ENCODE measurements around the gene TOX2. TPM values are rescaled to one million over a fixed set of nuclear protein-coding genes. Genes with fewer than 3 reads are reported as not detected.

Gene TOX2
- total RNA-seq, 1 experiment from 2014 or later, result 1.7 TPM

DNA sequence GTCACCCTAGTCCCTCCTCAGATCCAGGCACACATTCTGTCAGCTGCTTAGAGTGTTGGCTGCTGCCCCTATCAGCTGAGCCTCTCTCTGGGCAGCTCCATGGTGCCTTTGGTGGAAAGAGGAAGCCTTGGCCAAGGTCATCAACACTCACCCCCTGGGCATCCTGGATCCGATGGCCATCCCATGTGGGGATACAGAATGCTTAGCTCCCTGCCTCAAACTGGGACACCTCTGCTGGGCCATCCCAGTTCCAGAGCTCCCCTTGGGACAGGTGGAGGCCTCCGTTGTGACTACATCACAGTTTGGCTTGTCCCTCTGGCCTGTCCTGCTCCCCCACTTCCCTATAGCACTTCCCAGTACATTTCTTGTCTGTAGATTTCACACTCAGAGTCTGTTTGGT lies 45.6 kb downstream of the TOX2 start:
- no peak overlapping the region for H2BK12ac ChIP-seq (ENCODE audit: insufficient read length, low read depth, low read length)
- H3K56ac ChIP-seq (ENCODE audit: insufficient read length, low read depth, low read length), result no peak overlapping the region
- WGBS (ENCODE audit: extremely low coverage, insufficient read length, low lambda C conversion rate), result no CpG with 5 or more reads among the region's 2 CpGs
- H3K18ac ChIP-seq (ENCODE audit: insufficient read length, low read depth, low read length), result no peak overlapping the region
- no peak overlapping the region for H2AK5ac ChIP-seq (ENCODE audit: insufficient read length, low read length)
- Mint-ChIP-seq H3K27me3 (ENCODE audit: low read depth) (no peaks in the 10 kb centered on the region; the same call in 1 of the 2 replicates), H3K36me3 (ENCODE audit: insufficient read depth in 1 of 3, low read depth in 3 of 3) (peaks cover 0 to 5% (median 0%) of the 10 kb centered on the region in 3 experiments; a peak in 2 of 7 replicates), H3K27ac (peak overlapping the region in 1 of 3 experiments; percentile 40; a peak in 1 of 7 replicates), H3K4me3 (no peak overlapping the region; a peak in 1 of 5 replicates), H3K9me3 (peaks cover 2 to 6% of the 10 kb centered on the region in 2 experiments; a peak in 1 of 5 replicates), H3K4me1 (peaks cover 30 to 31% of the 10 kb centered on the region in 2 experiments)
- no peak overlapping the region for H4K8ac ChIP-seq (replicated peaks; ENCODE audit: insufficient read length, low read depth, low read length)
- no peak overlapping the region for H2BK5ac ChIP-seq (ENCODE audit: insufficient read length, low read length)
- H4K20me1 ChIP-seq (ENCODE audit: control insufficient read depth, insufficient read depth, insufficient read length), result no peaks in the 10 kb centered on the region
- no peaks in the 10 kb centered on the region for H3K9me3 ChIP-seq (ENCODE audit: control insufficient read depth, low read depth, low read length)
- H3K79me2 ChIP-seq (ENCODE audit: insufficient read depth, low read length), result no peaks in the 10 kb centered on the region
- H3K23me2 ChIP-seq (ENCODE audit: insufficient read length, low read depth, low read length, poor library complexity, severe bottlenecking), result no peaks in the 10 kb centered on the region
- no peak overlapping the region for H3T11ph ChIP-seq (ENCODE audit: low read length)
- H4K91ac ChIP-seq (ENCODE audit: insufficient read length, low read depth, low read length), result no peak overlapping the region
- no peak for DNase-seq
- no peak overlapping the region for H3K14ac ChIP-seq (ENCODE audit: insufficient read depth, low read length)
- H3K27me3 ChIP-seq (ENCODE audit: insufficient read depth, low read length), result no peaks in the 10 kb centered on the region; the same call in 1 of the 2 replicates
- TF ChIP-seq, protein P1, sequence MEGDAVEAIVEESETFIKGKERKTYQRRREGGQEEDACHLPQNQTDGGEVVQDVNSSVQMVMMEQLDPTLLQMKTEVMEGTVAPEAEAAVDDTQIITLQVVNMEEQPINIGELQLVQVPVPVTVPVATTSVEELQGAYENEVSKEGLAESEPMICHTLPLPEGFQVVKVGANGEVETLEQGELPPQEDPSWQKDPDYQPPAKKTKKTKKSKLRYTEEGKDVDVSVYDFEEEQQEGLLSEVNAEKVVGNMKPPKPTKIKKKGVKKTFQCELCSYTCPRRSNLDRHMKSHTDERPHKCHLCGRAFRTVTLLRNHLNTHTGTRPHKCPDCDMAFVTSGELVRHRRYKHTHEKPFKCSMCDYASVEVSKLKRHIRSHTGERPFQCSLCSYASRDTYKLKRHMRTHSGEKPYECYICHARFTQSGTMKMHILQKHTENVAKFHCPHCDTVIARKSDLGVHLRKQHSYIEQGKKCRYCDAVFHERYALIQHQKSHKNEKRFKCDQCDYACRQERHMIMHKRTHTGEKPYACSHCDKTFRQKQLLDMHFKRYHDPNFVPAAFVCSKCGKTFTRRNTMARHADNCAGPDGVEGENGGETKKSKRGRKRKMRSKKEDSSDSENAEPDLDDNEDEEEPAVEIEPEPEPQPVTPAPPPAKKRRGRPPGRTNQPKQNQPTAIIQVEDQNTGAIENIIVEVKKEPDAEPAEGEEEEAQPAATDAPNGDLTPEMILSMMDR (conservative IDR thresholded peaks at IDR 0.05), result no peak
- H3K9ac ChIP-seq (ENCODE audit: extremely low read depth, insufficient read length, low read length), result no peak overlapping the region
- peaks cover 14% of the 10 kb centered on the region; the same call in 1 of the 2 replicates for H3K4me1 ChIP-seq (ENCODE audit: insufficient read depth, low read length)
- no peak overlapping the region for H3K4ac ChIP-seq (ENCODE audit: low read depth, low read length)
- no peak overlapping the region for H2BK120ac ChIP-seq (ENCODE audit: low read depth, low read length, poor library complexity, severe bottlenecking)
- H2BK15ac ChIP-seq (ENCODE audit: low read depth, low read length), result no peak overlapping the region
- H4K5ac ChIP-seq (ENCODE audit: insufficient read length, low read depth, low read length), result no peak overlapping the region
- no peak overlapping the region for H3K27ac ChIP-seq (ENCODE audit: insufficient read length, low read depth, low read length)
- no peak overlapping the region for H2BK20ac ChIP-seq (ENCODE audit: low read depth, low read length, poor library complexity, severe bottlenecking)
- H3K23ac ChIP-seq (ENCODE audit: insufficient read length, low read depth, low read length), result no peak overlapping the region
- no peak overlapping the region for H2AFZ ChIP-seq (ENCODE audit: low read length)
- no peaks in the 10 kb centered on the region for H3K79me1 ChIP-seq (ENCODE audit: insufficient read depth, low read depth, low read length, poor library complexity, severe bottlenecking)
- H3K4me2 ChIP-seq (ENCODE audit: insufficient read depth, insufficient read length, low read length), result no peak overlapping the region
